ENCODE measurements around the gene RASA1. TPM values are rescaled to one million over a fixed set of nuclear protein-coding genes. Genes with fewer than 3 reads are reported as not detected.

Gene RASA1
- total and polyA plus RNA-seq, 2 experiments from 2014 or later: 9.3 to 35.0 TPM

DNA sequence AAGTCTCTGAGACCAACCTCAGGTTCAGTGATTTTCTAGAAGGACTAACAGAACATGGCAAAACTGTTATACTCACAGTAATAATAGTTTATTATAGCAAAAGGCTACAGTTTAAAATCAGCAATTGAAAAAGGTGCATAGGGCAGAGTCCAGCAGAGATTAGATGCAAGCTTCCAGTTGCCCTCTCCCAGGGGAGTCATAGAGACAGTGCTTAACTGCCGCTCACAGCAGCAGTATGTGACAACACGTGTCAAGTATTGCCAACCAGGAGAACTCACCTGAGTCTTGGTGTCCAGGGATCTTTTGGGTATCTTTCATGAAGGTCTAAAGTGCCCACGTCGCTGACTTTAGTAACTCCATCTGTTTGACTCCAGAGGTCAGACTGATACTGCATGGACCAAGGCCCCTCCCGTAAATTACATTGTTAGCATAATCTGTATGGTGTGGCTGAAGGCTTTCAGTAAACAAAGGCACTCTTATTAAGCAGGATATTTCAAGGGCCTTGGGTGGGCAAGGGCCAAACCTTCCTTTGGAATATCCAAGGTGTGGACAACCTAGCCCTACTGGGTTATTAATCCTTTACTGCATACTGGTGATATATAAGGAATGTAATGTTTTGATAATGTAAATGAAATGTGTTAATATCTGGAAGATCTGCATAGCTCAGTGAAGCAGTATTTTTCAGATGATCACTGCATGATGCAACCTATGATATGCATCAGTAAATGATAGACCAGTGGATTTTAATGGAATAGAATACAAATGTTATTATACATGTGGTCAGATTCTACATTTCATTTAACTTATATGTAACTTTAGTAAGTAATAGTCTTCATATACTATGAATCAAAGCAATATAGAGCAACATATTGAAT lies 44.0 kb downstream of the RASA1 start:
- no peak overlapping the region for H3K27ac ChIP-seq (ENCODE audit: low read depth)
- H4K20me1 ChIP-seq (replicated peaks; ENCODE audit: insufficient read depth): peaks cover 28% of the 10 kb centered on the region
- no peak overlapping the region for H3K4me2 ChIP-seq
- no peak overlapping the region for H3K4me3 Mint-ChIP-seq
- no peak overlapping the region for H2AFZ ChIP-seq
- no peaks in the 10 kb centered on the region for H3K9me3 Mint-ChIP-seq
- H3K79me2 ChIP-seq (replicated peaks; ENCODE audit: insufficient read depth): peaks cover 82% of the 10 kb centered on the region
- H3K4me3 ChIP-seq: no peak overlapping the region
- H3K9me2 ChIP-seq (ENCODE audit: insufficient read depth): no peaks in the 10 kb centered on the region
- peaks cover 2% of the 10 kb centered on the region for H3K36me3 Mint-ChIP-seq (ENCODE audit: low read depth)
- H3K36me3 ChIP-seq (ENCODE audit: insufficient read depth): no peaks in the 10 kb centered on the region
- DNase-seq (ENCODE audit: low spot score) (no peak), ATAC-seq (peak; percentile 45)
- no peak overlapping the region for H3K27ac Mint-ChIP-seq
- H3K27me3 Mint-ChIP-seq (ENCODE audit: insufficient read depth, low read depth, poor library complexity): peaks cover 2% of the 10 kb centered on the region
- no peaks in the 10 kb centered on the region for H3F3A ChIP-seq (replicated peaks; ENCODE audit: low read depth)
- TF ChIP-seq CREB1 (CRISPR knock-in tag; IDR thresholded peaks at IDR 0.05; ENCODE audit: low read depth) (no peak), JUNB (IDR thresholded peaks at IDR 0.05; ENCODE audit: unreplicated experiment) (no peak), ZNF462 (CRISPR knock-in tag; IDR thresholded peaks at IDR 0.05) (no peak), ZNF114 (CRISPR knock-in tag; IDR thresholded peaks at IDR 0.05) (no peak), EZH2phosphoT487 (IDR thresholded peaks at IDR 0.05; ENCODE audit: unreplicated experiment) (no peak)
- TF ChIP-seq, protein P1, sequence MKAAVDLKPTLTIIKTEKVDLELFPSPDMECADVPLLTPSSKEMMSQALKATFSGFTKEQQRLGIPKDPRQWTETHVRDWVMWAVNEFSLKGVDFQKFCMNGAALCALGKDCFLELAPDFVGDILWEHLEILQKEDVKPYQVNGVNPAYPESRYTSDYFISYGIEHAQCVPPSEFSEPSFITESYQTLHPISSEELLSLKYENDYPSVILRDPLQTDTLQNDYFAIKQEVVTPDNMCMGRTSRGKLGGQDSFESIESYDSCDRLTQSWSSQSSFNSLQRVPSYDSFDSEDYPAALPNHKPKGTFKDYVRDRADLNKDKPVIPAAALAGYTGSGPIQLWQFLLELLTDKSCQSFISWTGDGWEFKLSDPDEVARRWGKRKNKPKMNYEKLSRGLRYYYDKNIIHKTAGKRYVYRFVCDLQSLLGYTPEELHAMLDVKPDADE (IDR thresholded peaks at IDR 0.05): no peak
- H3K4me1 Mint-ChIP-seq: peaks cover 45% of the 10 kb centered on the region
- H3K4me1 ChIP-seq (ENCODE audit: insufficient read depth): peaks cover 31% of the 10 kb centered on the region
- H3K27me3 ChIP-seq (ENCODE audit: insufficient read depth): no peaks in the 10 kb centered on the region
